ENCODE results near the gene CBX5.
"Not testable (repeated sequence)": the region's sequence is repeated elsewhere in the genome, so short reads cannot be mapped to it uniquely, and the experiment has no call there.

The CBX5 gene

DNA sequence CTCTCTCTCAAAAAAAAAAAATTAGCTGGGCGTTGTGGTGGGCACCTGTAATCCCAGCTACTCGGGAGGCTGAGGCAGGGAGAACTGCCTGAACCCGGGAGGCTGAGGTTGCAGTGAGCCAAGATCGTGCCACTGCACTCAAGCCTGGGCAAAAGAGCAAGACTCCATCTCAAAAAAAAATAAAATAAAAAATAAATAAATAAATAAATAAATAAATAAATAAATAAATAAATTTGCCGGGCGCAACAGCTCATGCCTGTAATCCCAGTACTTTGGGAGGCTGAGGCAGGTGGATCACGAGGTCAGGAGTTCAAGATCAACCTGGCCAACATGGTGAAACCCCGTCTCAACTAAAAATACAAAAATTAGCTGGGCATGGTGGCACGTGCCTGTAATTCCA lies 94.6 kb downstream of the CBX5 start:
- peak in 1 of 10 donors; percentile 47 for DNase-seq
- intact Hi-C loops (cut with DNase I), result not testable (repeated sequence)

DNA sequence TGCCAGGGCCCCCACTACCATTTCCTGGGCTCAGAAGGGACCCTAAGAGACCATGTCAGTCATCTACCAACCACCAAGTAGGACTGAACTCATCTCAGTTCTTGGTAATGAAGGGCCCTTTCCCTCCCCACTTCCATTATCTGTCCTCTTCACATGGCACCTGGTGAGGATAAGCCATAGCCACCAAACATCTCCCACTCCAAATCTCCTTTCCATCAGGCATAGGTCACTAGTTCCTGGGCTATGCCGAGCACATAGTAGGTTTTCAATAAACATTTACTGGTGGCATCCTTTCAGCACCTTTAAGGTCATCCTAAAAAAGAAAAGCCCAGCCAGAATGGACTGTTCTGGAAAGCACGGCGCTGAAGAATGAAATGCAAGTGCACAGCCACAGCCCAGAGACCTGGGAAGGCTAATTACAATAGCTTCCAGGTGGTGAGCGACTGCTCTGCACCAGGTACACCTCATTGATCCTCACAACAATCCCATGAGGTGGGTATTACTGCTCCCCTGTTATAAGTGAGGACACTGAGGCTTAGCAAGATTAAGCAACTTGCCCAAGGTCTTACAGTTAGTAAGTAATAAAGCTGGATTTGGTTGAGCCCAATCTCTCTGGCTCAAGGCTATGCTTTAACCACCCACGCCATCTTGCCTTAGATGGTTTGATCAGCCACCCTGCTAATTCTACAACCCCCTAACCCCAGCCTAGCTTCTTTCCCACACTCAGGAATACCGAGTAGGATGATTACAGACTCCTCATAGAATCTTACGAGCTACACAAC lies 95.7 kb downstream of the CBX5 start:
- peak in 1 of 10 donors; percentile 26 for DNase-seq
- intact Hi-C loops (cut with DNase I), result no loop called here

DNA sequence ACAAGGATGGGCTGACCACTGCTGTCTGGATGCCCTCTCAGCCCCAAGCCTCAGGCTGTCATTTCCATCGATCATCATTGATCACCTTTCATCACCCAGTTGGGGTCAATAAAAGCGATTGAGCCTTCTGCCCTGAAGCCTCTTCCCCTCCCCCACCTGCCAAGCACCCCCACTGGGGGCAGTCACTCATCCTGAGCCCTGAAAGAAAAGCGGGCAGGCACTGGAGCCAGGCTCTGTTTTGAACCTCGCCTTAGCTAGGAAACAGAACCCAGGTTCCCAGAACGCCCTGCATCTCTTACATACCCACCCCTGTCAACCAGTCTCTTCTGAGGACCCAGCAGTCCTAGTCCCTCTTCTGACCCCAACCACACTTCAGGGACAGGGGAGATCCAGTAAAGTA lies 96.9 kb downstream of the CBX5 start:
- intact Hi-C loops (cut with DNase I), result no loop called here
- peak in 1 of 10 donors; percentile 39 for DNase-seq

DNA sequence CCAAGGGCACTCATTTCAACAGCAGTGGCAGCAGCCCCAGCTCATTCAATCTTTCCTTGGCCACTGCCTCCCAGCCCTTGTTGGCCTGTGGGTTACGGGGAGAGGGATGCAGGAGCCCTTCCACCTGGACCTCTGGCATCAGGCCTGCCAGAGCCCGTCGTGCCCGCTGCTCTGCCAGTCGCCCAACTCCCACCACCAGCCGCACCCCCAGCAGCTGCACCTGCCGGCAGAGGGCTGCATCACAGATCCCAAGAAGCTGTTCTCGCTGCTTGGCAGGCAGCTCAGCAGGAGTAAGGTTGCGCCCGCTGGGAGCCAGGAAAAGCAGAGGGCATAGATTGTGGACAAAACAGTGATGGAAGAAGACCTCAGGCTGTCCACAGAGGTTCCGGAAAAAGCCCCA lies 97.8 kb downstream of the CBX5 start:
- peak in 1 of 10 donors; percentile 77 for DNase-seq
- intact Hi-C loops (cut with DNase I), result no loop called here
